H1 (cell line): ENCODE measurements around the gene SNRK. TPM values are rescaled to one million over a fixed set of nuclear protein-coding genes. Genes with fewer than 3 reads are reported as not detected.

Source experiments
- CTCF ChIA-PET: fragments of 300-600 bp; sonication (Branson Sonifier 250); formaldehyde crosslinking; loops from one replicate; lab custom pipeline; 2021; ENCODE audit not compliant: partially characterized antibody; lab: Charles Lee
- POLR2A ChIA-PET: fragments of 300-600 bp; sonication (Branson Sonifier 250); formaldehyde crosslinking; loops from one replicate; lab custom pipeline; 2021; ENCODE audit warnings: inconsistent platforms; ENCODE audit not compliant: partially characterized antibody; lab: Charles Lee
- DNase-seq, 2 experiments: peaks; one replicate each; pipeline versions ENCODE4 v3.0.0 to v3.0.0-alpha.2; 2010 to 2022; ENCODE audit warnings: low spot score in 2 of 2, low read depth in 1 of 2, mixed read lengths in 1 of 2
- FAIRE-seq: peaks from 2 replicates; lab custom pipeline; 2011; peaks lifted over from hg19 to GRCh38; lab: Jason Lieb, UNC
- H2AFZ ChIP-seq: 2 replicates; pipeline ENCODE4 v1.8.1; 2012; ENCODE audit warnings: low read length, inconsistent platforms
- H2AK5ac ChIP-seq: 2 replicates; pipeline ENCODE4 v1.6.1; 2013; ENCODE audit warnings: low read depth, low read length
- H2BK120ac ChIP-seq: replicated peaks from 2 replicates; pipeline ENCODE3; 2013; ENCODE audit warnings: low read depth, low read length, inconsistent platforms
- H2BK12ac ChIP-seq: 2 replicates; pipeline ENCODE4 v1.6.1; 2013; ENCODE audit warnings: low read depth, low read length
- H2BK15ac ChIP-seq: 2 replicates; pipeline ENCODE4 v1.6.1; 2013; ENCODE audit warnings: low read length
- H2BK20ac ChIP-seq: 2 replicates; pipeline ENCODE4 v1.6.1; 2013; ENCODE audit warnings: low read length
- H2BK5ac ChIP-seq: 2 replicates; pipeline ENCODE4 v1.6.1; 2013; ENCODE audit warnings: low read depth, low read length
- H3K14ac ChIP-seq: 2 replicates; pipeline ENCODE4 v1.6.1; 2013; ENCODE audit warnings: inconsistent platforms; ENCODE audit not compliant: insufficient read length
- H3K18ac ChIP-seq: 2 replicates; pipeline ENCODE4 v1.6.1; 2013; ENCODE audit warnings: low read length; ENCODE audit errors: extremely low read depth
- H3K23ac ChIP-seq: 2 replicates; pipeline ENCODE4 v1.6.1; 2013; ENCODE audit warnings: inconsistent platforms; ENCODE audit not compliant: insufficient read length
- H3K23me2 ChIP-seq: 2 replicates; pipeline ENCODE4 v1.6.1; 2013; ENCODE audit warnings: low read depth, low read length
- H3K27ac ChIP-seq: 2 replicates; pipeline ENCODE4 v1.6.1; 2011; ENCODE audit warnings: low read depth, low read length, inconsistent platforms
- H3K27me3 ChIP-seq, 4 experiments: replicated peaks in 1 of 4; 1 replicate in 1 of 4; 2 replicates in 3 of 4; pipeline versions ENCODE4 v1.6.1 to v1.8.1; 2011 to 2013; ENCODE audit warnings: low read length in 3 of 4, mild to moderate bottlenecking in 3 of 4, inconsistent platforms in 2 of 4, mixed read lengths in 2 of 4, moderate library complexity in 1 of 4; ENCODE audit not compliant: control insufficient read depth in 3 of 4, insufficient read depth in 3 of 4; ENCODE audit errors: extremely low read depth in 1 of 4
- H3K36me3 ChIP-seq, 4 experiments: 2 replicates each; pipeline versions ENCODE4 v1.6.1 to v1.8.1; 2011 to 2013; ENCODE audit warnings: mild to moderate bottlenecking in 4 of 4, low read length in 3 of 4, moderate library complexity in 2 of 4, control low read depth in 1 of 4, inconsistent platforms in 1 of 4; ENCODE audit not compliant: insufficient read depth in 4 of 4, control insufficient read depth in 2 of 4
- H3K4ac ChIP-seq: replicated peaks from 2 replicates; pipeline ENCODE3; 2013; ENCODE audit warnings: low read length, low read depth, mixed read lengths, inconsistent platforms; ENCODE audit not compliant: insufficient read length
- H3K4me1 ChIP-seq, 4 experiments: replicated peaks in 1 of 4; 1 replicate in 1 of 4; 2 replicates in 3 of 4; pipeline versions ENCODE4 v1.6.1 to v1.8.1; 2011 to 2013; ENCODE audit warnings: low read length in 3 of 4, inconsistent platforms in 2 of 4, mixed read lengths in 1 of 4; ENCODE audit not compliant: insufficient read depth in 4 of 4, control insufficient read depth in 3 of 4
- H3K4me2 ChIP-seq, 2 experiments: 2 replicates each; pipeline versions ENCODE4 v1.6.1 to v1.8.1; 2011 to 2013; ENCODE audit warnings: low read depth in 2 of 2, low read length in 2 of 2, control low read depth in 1 of 2, inconsistent platforms in 1 of 2, mild to moderate bottlenecking in 1 of 2; ENCODE audit not compliant: insufficient read depth in 1 of 2
- H3K4me3 ChIP-seq, 4 experiments: fragments of 200-600, 300-600 bp in 1 of 4; sonication (generic), shearing (Covaris generic), sonication (Bioruptor Twin) in 1 of 4; 2 replicates each; pipeline versions ENCODE4 v1.5.1 to v1.8.1; 2011 to 2016; ENCODE audit warnings: low read length in 4 of 4, low read depth in 3 of 4, control low read depth in 2 of 4, inconsistent platforms in 2 of 4, mild to moderate bottlenecking in 2 of 4, mixed read lengths in 1 of 4, moderate library complexity in 1 of 4; ENCODE audit not compliant: insufficient read depth in 2 of 4; ENCODE audit errors: extremely low read depth in 1 of 4
- H3K56ac ChIP-seq: replicated peaks from 2 replicates; pipeline ENCODE3; 2013; ENCODE audit warnings: low read depth, mild to moderate bottlenecking, mixed read lengths, low read length, inconsistent platforms; ENCODE audit not compliant: insufficient read length
- H3K79me1 ChIP-seq: 2 replicates; pipeline ENCODE4 v1.6.1; 2013; ENCODE audit warnings: low read depth, low read length, control low read depth
- H3K79me2 ChIP-seq, 2 experiments: 2 replicates each; pipeline versions ENCODE4 v1.6.1 to v1.8.1; 2012 to 2013; ENCODE audit warnings: low read length in 2 of 2, mild to moderate bottlenecking in 2 of 2, inconsistent platforms in 1 of 2; ENCODE audit not compliant: insufficient read depth in 2 of 2, control insufficient read depth in 1 of 2
- H3K9ac ChIP-seq, 4 experiments: replicated peaks in 1 of 4; 1 replicate in 1 of 4; 2 replicates in 3 of 4; pipeline versions ENCODE4 v1.6.1 to v1.8.1; 2011 to 2013; ENCODE audit warnings: low read depth in 3 of 4, low read length in 3 of 4, control low read depth in 2 of 4, mild to moderate bottlenecking in 2 of 4, moderate library complexity in 2 of 4, inconsistent platforms in 1 of 4; ENCODE audit errors: extremely low read depth in 1 of 4
- H3K9me3 ChIP-seq, 2 experiments: 2 replicates each; pipeline versions ENCODE4 v1.6.1 to v1.8.1; 2012 to 2013; ENCODE audit warnings: mild to moderate bottlenecking in 2 of 2, moderate library complexity in 2 of 2, control low read depth in 1 of 2, inconsistent platforms in 1 of 2, low read depth in 1 of 2, low read length in 1 of 2, mixed read lengths in 1 of 2; ENCODE audit not compliant: insufficient read depth in 2 of 2
- H4K20me1 ChIP-seq, 2 experiments: replicated peaks in 1 of 2; 2 replicates each; pipeline versions ENCODE3 to v1.8.1; 2011 to 2013; ENCODE audit warnings: inconsistent platforms in 2 of 2, low read length in 2 of 2, mild to moderate bottlenecking in 1 of 2; ENCODE audit not compliant: insufficient read depth in 2 of 2, control insufficient read depth in 1 of 2
- H4K5ac ChIP-seq: 2 replicates; pipeline ENCODE4 v1.6.1; 2013; ENCODE audit warnings: low read length, low read depth, mixed read lengths, inconsistent platforms; ENCODE audit not compliant: insufficient read length
- H4K8ac ChIP-seq: 2 replicates; pipeline ENCODE4 v1.8.0; 2013; ENCODE audit warnings: mild to moderate bottlenecking, moderate library complexity, low read length, inconsistent platforms; ENCODE audit not compliant: insufficient read depth; ENCODE audit errors: extremely low read depth
- H4K91ac ChIP-seq: replicated peaks from 2 replicates; pipeline ENCODE3; 2013; ENCODE audit warnings: low read length, mixed read lengths, inconsistent platforms; ENCODE audit not compliant: insufficient read length
- HDAC6 ChIP-seq: IDR thresholded peaks from one replicate; pipeline ENCODE4 v1.7.1; 2012; ENCODE audit warnings: low read depth, mild to moderate bottlenecking, inconsistent platforms, low read length, moderate library complexity
- KDM4A ChIP-seq: IDR thresholded peaks from one replicate; pipeline ENCODE4 v1.7.1; 2012; ENCODE audit warnings: low read depth, mild to moderate bottlenecking, moderate library complexity, low read length, inconsistent platforms; ENCODE audit not compliant: severe bottlenecking
- WGBS, 2 experiments: shearing (Covaris generic) in 1 of 2; methylation state at CpG; one replicate each; pipeline versions ENCODE4 v1.1.6 to v1.1.7; 2013 to 2015; ENCODE audit warnings: low lambda C conversion rate in 2 of 2, mixed read lengths in 2 of 2, inconsistent platforms in 1 of 2, low coverage in 1 of 2, missing lambda C conversion rate in 1 of 2; ENCODE audit not compliant: insufficient replicate concordance in 2 of 2, insufficient coverage in 1 of 2, insufficient read length in 1 of 2; ENCODE audit errors: extremely low coverage in 1 of 2, missing lambda C conversion rate in 1 of 2; 5-methylcytosine and 5-hydroxymethylcytosine counted together
- polyA plus RNA-seq, 7 experiments: library from polyadenylated mRNA; depleted of rRNA in 3 of 7; stranded (reverse) in 5 of 7; unstranded in 2 of 7; fragments of >200 nt in 5 of 7; fragments of 200-250 nt in 2 of 7; gene quantifications; 1 replicate in 5 of 7; 2 replicates in 1 of 7; 4 replicates in 1 of 7; pipeline versions ENCODE4 v1.2.1 to v1.2.3, GENCODE V29; 2011 to 2013; ENCODE audit warnings: missing spikeins in 2 of 7, mixed read lengths in 2 of 7
- total RNA-seq: library from RNA; stranded (reverse); fragmentation: NEBNext Ultra II Directional; extraction: Animal tissue kit (Norgen Biotek cat#: 25700); gene quantifications from 2 replicates; pipeline ENCODE4 v1.2.1, GENCODE V29; 2021
- TF ChIP-seq, protein P1 (sequence below): IDR thresholded peaks from 2 replicates; pipeline ENCODE4 v1.6.1; 2012; ENCODE audit warnings: inconsistent platforms

The SNRK gene
- total and polyA plus RNA-seq, 2 of the 8 experiments (the other 6 are each of a cell fraction or from before 2014, with no cell fraction given): 4.4 to 11.7 TPM

DNA sequence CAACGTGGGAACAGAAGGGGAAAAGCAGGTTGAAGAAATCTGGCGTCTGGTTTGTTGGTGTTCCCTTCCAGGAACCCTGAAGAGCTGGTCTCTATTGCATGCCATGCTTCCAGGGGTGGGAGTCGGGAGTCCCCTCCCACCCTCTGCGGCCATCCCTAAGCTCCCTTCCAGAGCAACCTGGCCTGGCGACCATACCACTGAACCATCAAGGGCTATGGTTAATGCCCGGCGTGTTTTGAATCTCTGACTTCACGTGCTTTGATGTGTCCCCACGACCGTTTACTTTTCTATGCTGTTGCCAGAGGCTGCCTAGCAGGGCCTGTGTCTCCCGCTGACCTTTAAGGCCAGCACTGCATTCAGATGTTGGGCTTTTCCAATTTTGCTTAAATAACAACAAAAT lies 696 bp upstream of the SNRK start:
- Histone ChIP-seq H3K14ac (no peak overlapping the region), H2BK5ac (no peak overlapping the region), H3K18ac (peak overlapping the region; percentile 28; the same call in 1 of the 2 replicates)
- 19% methylated on average over 11 of the region's 11 CpGs; no CpG with 5 or more reads in 1 of the 2 experiments for WGBS, 2 experiments
- no peak for TF ChIP-seq HDAC6
- TF ChIP-seq, protein P1, sequence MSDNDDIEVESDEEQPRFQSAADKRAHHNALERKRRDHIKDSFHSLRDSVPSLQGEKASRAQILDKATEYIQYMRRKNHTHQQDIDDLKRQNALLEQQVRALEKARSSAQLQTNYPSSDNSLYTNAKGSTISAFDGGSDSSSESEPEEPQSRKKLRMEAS: 0 out of 2 replicates have a peak, but pooled peaks have one; percentile 9
- peak; percentile 32 for TF ChIP-seq KDM4A
- TF ChIP-seq, all 59 proteins: peak for 2
- FAIRE-seq (no peak), DNase-seq (peak in 1 of 2 experiments; percentile 56)
- H3K79me1 ChIP-seq: peaks cover 2% of the 10 kb centered on the region; the same call in 1 of the 2 replicates
- peaks cover 0 to 5% (median 1%) of the 10 kb centered on the region in 4 experiments; a peak in 2 of 8 replicates for H3K36me3 ChIP-seq
- H2BK20ac ChIP-seq: no peak overlapping the region
- H3K4me3 ChIP-seq: peak overlapping the region; percentile 71 to 80 (median 78); a peak in 5 of 8 replicates
- no peak overlapping the region for H4K5ac ChIP-seq
- no peaks in the 10 kb centered on the region for H3K9me3 ChIP-seq
- no peak overlapping the region for H4K91ac ChIP-seq
- H3K4me1 ChIP-seq: peaks cover 3 to 12% (median 7%) of the 10 kb centered on the region in 4 experiments; a peak in 6 of 7 replicates
- H2BK15ac ChIP-seq: no peak overlapping the region
- H2BK120ac ChIP-seq: peak overlapping the region; percentile 10
- no peak overlapping the region for H2BK12ac ChIP-seq
- H3K79me2 ChIP-seq: peaks cover 0 to 35% of the 10 kb centered on the region in 2 experiments; a peak in 2 of 4 replicates
- H4K20me1 ChIP-seq: peaks cover 5 to 8% of the 10 kb centered on the region in 2 experiments
- H2AK5ac ChIP-seq: no peak overlapping the region
- peak overlapping the region; percentile 88 for H2AFZ ChIP-seq
- peak overlapping the region; percentile 66 to 83 for H3K4me2 ChIP-seq
- POLR2A ChIA-PET: interaction anchor here (0.6 to 1.7 kb wide), 3 partner anchors 12 to 587 kb away, joined by 3 to 6 read pairs (median 4); no protein-coding TSS in a partner anchor
- CTCF ChIA-PET: interaction anchor here (1.0 to 1.4 kb wide), 3 partner anchors 15 to 62 kb away, joined by 3 to 4 read pairs (median 4); no protein-coding TSS in a partner anchor
- no peak overlapping the region for H3K56ac ChIP-seq
- H4K8ac ChIP-seq: no peak overlapping the region
- H3K27me3 ChIP-seq: no peaks in the 10 kb centered on the region
- no peak overlapping the region for H3K23ac ChIP-seq
- H3K23me2 ChIP-seq: peaks cover 4% of the 10 kb centered on the region
- no peak overlapping the region for H3K4ac ChIP-seq
- H3K27ac ChIP-seq: no peak overlapping the region
- H3K9ac ChIP-seq: peak overlapping the region in 1 of 4 experiments; percentile 15; a peak in 1 of 7 replicates
